Ishikawa (cell line): ENCODE results near the gene DIP2C.

Experiments used
- CEBPB ChIP-seq: IDR thresholded peaks from 2 replicates; pipeline ENCODE4 v1.6.1; 2012
- CREB1 ChIP-seq: IDR thresholded peaks from 2 replicates; pipeline ENCODE4 v1.6.1; 2012; ENCODE audit warnings: low read depth
- EP300 ChIP-seq: IDR thresholded peaks from 2 replicates; pipeline ENCODE4 v1.6.1; 2012; ENCODE audit warnings: borderline replicate concordance
- FOXM1 ChIP-seq: IDR thresholded peaks from 2 replicates; pipeline ENCODE4 v1.6.1; 2012; ENCODE audit warnings: low read depth, borderline replicate concordance
- MAX ChIP-seq: IDR thresholded peaks from 2 replicates; pipeline ENCODE4 v1.6.1; 2012
- RAD21 ChIP-seq: IDR thresholded peaks from 2 replicates; pipeline ENCODE4 v1.6.1; 2012; ENCODE audit warnings: low read depth
- TAF1 ChIP-seq: IDR thresholded peaks from 2 replicates; pipeline ENCODE4 v1.6.1; 2012; ENCODE audit warnings: low read depth, mild to moderate bottlenecking
- TCF12 ChIP-seq: IDR thresholded peaks from 2 replicates; pipeline ENCODE4 v1.6.1; 2012; ENCODE audit warnings: low read depth
- USF1 ChIP-seq: IDR thresholded peaks from 2 replicates; pipeline ENCODE4 v1.6.1; 2012
- ZBTB7A ChIP-seq: IDR thresholded peaks from 2 replicates; pipeline ENCODE4 v1.6.1; 2012; ENCODE audit warnings: low read depth

- TF ChIP-seq RAD21 (no peak), EP300 (no peak), USF1 (no peak), CEBPB (no peak), CREB1 (no peak), MAX (no peak), ZBTB7A (no peak), FOXM1 (no peak), TAF1 (no peak), TCF12 (no peak)
Measured at GRCh38 chr10:437698-438490, 251.6 kb downstream of the DIP2C start.
